Raji (cell line): Measurements from ENCODE around the gene NAV3.

ENCODE experiments used
- POLR2A ChIP-seq: IDR thresholded peaks from 2 replicates; pipeline ENCODE4 v1.6.1; 2011; ENCODE audit warnings: low read depth, low read length, control low read depth; ENCODE audit not compliant: insufficient read depth

NAV3 gene

GRCh38 chr12:77940567-77940966 is 109.9 kb downstream of the NAV3 start:
- TF ChIP-seq POLR2A, result no peak

GRCh38 chr12:77941401-77941800 is 110.7 kb downstream of the NAV3 start:
- no peak for TF ChIP-seq POLR2A

GRCh38 chr12:77943466-77943865 is 112.8 kb downstream of the NAV3 start:
- no peak for TF ChIP-seq POLR2A

GRCh38 chr12:77946541-77947061 is 115.9 kb downstream of the NAV3 start:
- no peak for TF ChIP-seq POLR2A

GRCh38 chr12:77947330-77947729 is 116.6 kb downstream of the NAV3 start:
- TF ChIP-seq POLR2A, result no peak

- no peak for TF ChIP-seq POLR2A
Measured at GRCh38 chr12:77947746-77948145, 117.1 kb downstream of the NAV3 start.

GRCh38 chr12:77949943-77950342 is 119.2 kb downstream of the NAV3 start:
- TF ChIP-seq POLR2A, result no peak

GRCh38 chr12:77953528-77954205 is 123.0 kb downstream of the NAV3 start:
- no peak for TF ChIP-seq POLR2A

GRCh38 chr12:77954206-77954555 is 123.5 kb downstream of the NAV3 start:
- TF ChIP-seq POLR2A, result no peak

GRCh38 chr12:77957062-77957461 is 126.4 kb downstream of the NAV3 start:
- TF ChIP-seq POLR2A, result no peak

- TF ChIP-seq POLR2A, result no peak
Measured at GRCh38 chr12:77963576-77964178, 133.0 kb downstream of the NAV3 start.

GRCh38 chr12:77965790-77966189 is 135.1 kb downstream of the NAV3 start:
- no peak for TF ChIP-seq POLR2A

- no peak for TF ChIP-seq POLR2A
Measured at GRCh38 chr12:77968021-77968420, 137.3 kb downstream of the NAV3 start.

GRCh38 chr12:77968571-77968970 is 137.9 kb downstream of the NAV3 start:
- TF ChIP-seq POLR2A, result no peak

GRCh38 chr12:77973579-77973978 is 142.9 kb downstream of the NAV3 start:
- TF ChIP-seq POLR2A, result no peak

GRCh38 chr12:77974645-77975044 is 144.0 kb downstream of the NAV3 start:
- TF ChIP-seq POLR2A, result no peak
